CD4-positive, alpha-beta T cell treated with Interleukin-4 for 4 hours (primary cell): Measurements from ENCODE around the gene SLC35F1.
A peak's percentile ranks its signal among the peaks of the same experiment; 100 is the strongest.

Experiments
- DNase-seq: peaks from one replicate; pipeline ENCODE4 v3.0.0-alpha.2; 2020

SLC35F1 gene

GRCh38 chr6:118206221-118206620 is 299.2 kb downstream of the SLC35F1 start:
- no peak for DNase-seq

- DNase-seq = no peak
These were observed 300.9 kb downstream of the SLC35F1 start for GRCh38 chr6:118207947-118208346.

- no peak for DNase-seq
These were observed 305.5 kb downstream of the SLC35F1 start for GRCh38 chr6:118212451-118213173.

GRCh38 chr6:118215269-118215668 is 308.2 kb downstream of the SLC35F1 start:
- no peak for DNase-seq

DNA sequence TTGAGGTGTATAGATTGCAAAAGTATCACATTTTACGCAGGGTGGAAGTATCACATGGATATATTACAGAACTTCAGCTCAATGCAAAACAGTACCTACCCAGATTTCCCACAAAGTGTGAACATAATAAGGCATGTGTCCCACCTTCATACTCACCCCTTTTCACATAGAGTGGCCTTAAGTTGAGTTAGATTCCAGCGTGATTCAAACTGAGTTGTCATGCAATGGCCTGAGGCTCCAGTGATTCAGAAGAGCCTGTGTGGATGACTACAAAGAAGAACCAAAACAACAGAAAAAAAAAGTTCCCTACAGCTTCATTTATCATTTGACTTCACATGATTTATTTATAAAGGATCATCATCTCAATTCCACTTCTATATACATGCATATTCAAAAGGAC is 309.7 kb downstream of the SLC35F1 start:
- no peak for DNase-seq

DNA sequence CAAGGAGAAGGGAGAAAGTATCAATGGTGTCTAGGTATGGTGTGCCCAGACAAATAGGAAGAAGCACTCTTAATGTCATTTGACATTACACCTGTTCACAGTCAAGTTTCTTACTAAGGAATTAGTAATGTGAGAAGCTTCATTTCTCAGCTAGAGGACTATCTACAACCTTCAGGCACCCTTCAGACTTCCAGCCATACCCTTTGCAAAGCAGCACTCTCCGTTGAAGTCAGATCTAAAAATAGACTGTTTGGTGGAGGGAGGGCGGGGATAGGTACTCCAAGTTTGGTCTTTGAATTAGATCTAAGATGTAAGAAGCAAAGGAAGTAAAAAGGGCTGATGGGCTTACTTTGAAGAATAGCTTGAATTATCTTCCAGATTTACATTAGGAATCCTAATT is 311.1 kb downstream of the SLC35F1 start:
- no peak for DNase-seq

DNA sequence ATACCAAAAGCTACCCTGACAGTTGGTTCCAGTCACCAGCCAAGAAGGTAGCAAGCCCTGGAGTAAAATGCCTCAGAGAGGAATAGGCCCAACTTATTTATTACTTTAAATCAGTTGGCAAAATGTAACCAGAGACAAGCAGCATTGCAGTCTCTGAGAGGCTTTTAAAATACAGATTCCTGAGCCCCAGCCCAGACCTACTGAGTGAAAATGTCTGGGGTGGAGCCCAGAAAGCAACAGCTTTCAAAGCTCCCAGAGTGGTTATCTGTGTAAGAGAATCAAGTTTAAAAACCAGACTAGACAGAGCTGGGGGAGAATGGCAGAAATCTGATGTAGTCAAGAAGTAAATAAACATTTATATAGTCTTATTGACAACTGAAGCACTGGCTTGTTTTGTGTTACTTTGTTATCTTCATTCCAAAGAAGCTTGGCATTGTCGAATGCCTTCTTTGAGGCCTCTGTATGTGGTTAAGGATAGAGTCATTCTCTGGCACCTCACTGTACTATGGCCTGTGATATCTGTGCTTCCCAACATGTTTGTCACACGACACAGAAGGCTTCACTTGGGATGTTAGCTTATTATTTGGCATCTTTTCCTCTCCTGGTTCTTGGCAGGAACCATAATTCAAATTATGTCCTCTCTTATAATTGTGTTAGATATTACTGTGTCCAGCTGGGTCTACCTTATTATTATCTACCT is 313.5 kb downstream of the SLC35F1 start:
- DNase-seq = no peak

- no peak for DNase-seq
These were observed 316.3 kb downstream of the SLC35F1 start for GRCh38 chr6:118223316-118223715.

GRCh38 chr6:118228886-118229285 is 321.8 kb downstream of the SLC35F1 start:
- DNase-seq = no peak

DNA sequence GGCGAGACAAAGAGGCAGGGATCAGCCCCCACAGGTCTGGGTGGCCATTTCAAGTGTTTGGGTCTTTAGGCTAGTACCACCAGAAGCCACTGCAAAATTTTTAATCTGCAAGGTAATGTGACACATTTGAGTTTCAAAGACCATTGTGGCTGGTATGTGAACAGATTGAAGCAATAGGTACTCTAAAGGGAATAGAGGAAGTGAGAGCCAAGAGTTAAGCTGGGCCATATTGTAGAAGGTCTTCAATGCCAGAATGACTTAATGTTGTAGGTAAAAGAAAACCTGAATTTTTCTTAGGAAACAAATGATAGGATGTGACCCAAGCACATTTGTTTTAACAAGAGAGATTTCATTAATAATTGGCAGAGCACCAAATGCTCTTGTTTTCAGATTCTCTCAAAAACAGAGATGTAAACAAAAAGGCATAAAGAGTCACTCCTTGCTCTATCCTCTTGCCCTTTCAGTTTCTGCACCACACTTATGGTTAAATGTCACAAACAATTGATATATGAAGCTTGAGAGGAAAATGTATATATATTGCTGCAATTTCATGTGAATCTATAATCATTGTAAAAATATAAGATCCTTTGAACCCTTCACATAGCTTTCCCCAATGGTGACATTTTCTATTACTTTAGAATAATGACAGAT is 333.9 kb downstream of the SLC35F1 start:
- DNase-seq = no peak

GRCh38 chr6:118246406-118246805 is 339.3 kb downstream of the SLC35F1 start:
- no peak for DNase-seq

DNA sequence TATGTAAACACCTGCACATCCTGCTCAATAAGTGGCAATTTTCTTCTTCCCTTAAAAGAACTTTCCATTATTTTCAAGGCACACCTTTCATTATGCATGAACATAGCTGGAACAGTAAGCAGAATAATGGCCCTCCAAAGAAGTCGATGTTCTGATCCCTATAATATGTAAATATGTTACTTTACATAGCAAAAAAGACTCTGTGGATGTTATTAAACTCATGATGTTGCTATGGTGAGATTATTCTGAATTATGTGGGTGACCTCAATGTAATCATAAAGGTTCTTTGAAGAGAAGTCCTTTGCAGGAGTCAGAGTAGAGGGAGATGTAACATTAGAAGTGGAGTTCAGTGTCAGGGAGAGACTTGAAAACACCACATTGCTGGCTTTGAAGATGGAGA is 341.1 kb downstream of the SLC35F1 start:
- no peak for DNase-seq

DNA sequence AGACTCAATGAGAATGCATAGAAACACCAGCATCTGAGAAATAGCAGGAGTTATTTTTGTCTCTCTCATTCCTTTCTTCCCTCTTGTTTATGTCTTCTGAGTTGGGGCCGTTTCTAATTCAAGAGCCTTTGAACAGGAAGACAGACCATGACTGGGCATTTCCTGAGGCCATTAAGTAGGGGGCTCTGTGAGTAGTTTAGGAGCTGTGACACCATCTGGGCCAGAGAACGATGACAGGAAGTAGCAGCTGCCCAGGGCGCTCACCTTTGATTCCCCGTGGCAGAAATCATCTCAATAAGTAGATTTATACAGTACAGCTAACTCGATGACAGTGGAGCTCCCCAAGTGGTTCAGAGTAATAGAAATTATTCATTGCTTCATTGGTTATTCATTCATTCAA is 342.6 kb downstream of the SLC35F1 start:
- DNase-seq = no peak

- no peak for DNase-seq
These were observed 345.4 kb downstream of the SLC35F1 start for GRCh38 chr6:118252474-118252873.

DNA sequence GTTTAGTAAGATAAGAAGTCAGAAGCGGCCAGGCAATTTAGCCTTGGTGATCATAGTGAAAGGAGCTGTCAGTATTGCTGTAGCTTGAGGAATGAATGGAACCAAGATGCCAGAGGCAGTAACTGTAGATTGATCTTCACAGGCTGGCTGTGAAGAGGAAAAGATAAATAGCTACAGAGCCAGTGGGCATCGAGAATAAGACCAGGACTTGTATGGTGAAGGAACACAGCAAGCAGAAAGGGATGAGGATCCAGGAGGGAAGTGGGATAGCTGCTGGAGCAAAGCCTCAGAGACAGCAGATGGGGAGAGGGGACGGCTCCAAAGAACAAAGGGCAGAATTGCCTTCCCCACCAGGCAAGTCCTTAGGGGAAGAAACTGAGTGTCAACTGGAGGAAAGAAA is 346.7 kb downstream of the SLC35F1 start:
- DNase-seq = no peak

GRCh38 chr6:118260833-118261232 is 353.8 kb downstream of the SLC35F1 start:
- no peak for DNase-seq

GRCh38 chr6:118263921-118264486 is 356.9 kb downstream of the SLC35F1 start:
- DNase-seq = no peak

DNA sequence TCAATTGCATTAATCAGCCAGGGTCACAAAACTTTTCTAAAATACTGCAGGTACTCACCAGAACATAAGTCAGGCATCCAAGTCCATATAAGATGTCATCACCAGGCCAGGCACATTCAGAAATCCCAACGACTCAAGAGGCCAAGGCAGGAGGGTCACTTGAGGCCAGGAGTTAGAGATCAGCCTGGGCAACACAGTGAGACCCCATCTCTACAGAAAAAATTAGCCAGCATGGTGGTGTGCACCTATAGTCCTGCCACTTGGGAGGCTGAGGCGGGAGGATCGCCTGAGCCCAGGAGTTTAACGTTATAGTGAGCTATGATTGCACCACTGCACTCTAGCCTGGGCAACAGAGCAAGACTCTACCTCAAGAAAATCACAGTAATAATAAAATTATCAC is 362.6 kb downstream of the SLC35F1 start:
- no peak for DNase-seq

- DNase-seq = no peak
These were observed 370.6 kb downstream of the SLC35F1 start for GRCh38 chr6:118277631-118278030.

DNA sequence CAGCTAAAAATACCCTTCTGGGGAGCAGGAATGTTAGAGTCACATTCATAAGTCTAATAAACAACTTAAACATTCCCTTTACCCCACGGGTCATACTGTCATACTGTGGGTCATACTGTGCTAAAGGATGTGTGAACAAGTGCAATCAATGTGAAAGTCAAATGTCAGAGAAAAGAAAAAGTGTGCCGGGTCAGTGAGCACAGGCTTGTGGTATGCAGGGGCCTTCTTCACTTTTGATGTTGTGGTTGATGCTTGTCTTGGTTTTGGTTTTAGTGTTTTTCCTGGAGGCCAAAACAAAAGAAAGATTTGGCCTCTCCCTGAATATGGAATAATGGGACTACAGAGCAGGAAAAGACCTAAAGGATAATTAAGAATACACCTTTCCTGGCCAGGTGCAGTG is 373.1 kb downstream of the SLC35F1 start:
- no peak for DNase-seq

DNA sequence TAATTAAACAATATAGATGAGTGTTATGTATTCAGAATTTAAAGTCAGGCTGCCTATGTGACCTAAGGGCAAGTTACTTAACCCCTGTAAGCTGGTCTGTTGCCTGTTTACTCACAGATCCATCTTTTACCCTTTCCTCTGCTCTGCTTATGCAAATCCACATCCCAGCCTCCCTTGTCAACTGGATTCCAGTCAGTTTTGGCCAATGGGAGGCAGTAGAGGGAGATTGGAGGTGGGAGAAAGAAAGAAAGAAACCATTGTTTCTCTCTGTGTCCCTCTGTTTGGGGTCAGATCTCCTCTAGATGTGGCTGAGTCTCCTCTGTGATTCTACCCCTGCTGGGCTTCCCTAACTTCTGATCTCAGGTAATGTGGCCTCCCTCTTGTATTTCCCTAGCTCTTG is 374.2 kb downstream of the SLC35F1 start:
- no peak for DNase-seq

DNA sequence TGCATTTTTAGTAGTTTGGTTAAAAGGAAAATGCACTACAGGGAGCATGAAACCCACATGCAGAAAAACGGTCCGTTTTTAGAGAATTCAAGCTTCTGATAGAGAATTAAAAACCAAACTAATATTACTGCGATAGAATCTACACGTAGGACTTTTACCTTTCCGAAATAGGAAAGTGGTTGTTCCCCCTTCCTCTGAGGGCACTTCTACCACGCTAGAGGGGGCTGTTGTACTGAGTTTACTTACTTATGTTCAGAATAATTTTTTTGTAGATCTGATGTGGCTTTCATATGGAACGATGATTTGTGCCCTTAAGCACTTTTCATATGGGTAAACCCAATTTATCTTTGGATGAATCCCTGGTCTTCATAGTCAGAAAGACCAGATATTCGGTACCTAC is 376.7 kb downstream of the SLC35F1 start:
- DNase-seq = peak; percentile 50

- no peak for DNase-seq
These were observed 377.8 kb downstream of the SLC35F1 start for GRCh38 chr6:118284736-118285360.
